ENCODE measurements around the gene DISC1.

The DISC1 gene

DNA sequence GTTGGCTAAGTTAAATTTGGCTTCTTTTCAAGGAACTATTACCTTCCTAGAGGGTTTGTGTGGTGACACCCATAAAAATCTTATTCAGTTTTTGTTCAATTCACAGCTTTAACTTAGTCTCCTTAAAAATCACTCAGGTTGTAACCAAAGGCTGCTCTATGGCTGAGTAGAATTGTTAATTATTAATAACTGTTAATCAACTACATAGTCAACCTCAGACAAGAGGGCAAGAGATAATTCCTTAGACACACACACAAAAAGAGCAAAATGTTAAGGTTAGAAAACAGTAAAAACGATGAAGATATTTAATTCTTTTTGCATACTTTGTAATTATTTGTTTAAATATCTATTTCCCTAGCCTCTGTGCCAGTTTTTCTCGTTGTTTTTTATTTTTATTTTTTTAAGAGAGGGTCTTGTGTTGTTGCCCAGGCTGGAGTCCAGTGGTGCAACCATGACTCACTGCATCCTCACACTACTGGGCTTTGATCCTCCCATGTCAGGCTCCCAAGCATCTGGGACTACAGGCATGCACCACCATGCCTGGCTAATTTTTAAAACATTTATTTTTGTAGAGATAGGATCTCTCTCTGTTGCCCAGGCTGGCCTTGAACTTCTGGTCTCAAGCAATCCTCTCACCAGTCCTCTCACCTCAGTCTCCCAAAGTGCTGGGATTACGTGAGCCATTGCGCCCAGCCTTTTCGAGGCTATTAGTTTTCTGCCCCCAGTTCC is 215.2 kb downstream of the DISC1 start:
- no peaks in the 10 kb centered on the region for H3K36me3 ChIP-seq (ENCODE audit: control insufficient read depth, insufficient read depth, low read length)
- H3K9me3 ChIP-seq (ENCODE audit: control insufficient read depth, insufficient read depth, low read length), result no peaks in the 10 kb centered on the region
- no peaks in the 10 kb centered on the region for H3K27me3 ChIP-seq (ENCODE audit: control insufficient read depth, insufficient read depth, low read length)
- H3K9ac ChIP-seq (ENCODE audit: low read depth, low read length), result no peak overlapping the region
- H3K4me3 ChIP-seq (ENCODE audit: low read depth, low read length), result no peak overlapping the region
- H3K27ac ChIP-seq (ENCODE audit: low read depth, low read length), result no peak overlapping the region
- no peaks in the 10 kb centered on the region for H3K4me1 ChIP-seq (ENCODE audit: control insufficient read depth, insufficient read depth, low read length)

DNA sequence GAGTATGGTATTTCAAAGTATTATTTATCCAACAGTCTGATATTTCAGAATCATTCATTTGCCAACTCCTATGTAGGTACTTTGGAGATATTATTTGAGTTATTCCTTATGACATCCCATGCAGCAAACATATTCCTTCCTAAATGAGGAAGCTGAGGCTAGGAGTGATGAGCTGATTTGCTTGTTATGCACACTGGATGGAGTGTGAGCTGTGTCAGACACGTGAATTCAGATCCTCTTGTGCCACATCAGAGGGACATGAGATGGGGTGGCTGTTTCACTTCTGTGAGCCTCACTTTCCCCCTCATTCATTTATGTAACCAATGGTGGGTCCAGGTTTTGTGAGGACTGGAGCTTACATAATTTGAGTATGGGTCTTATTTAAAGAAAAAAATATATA is 215.9 kb downstream of the DISC1 start:
- Histone ChIP-seq H3K4me3 (ENCODE audit: low read depth, low read length) (no peak overlapping the region), H3K36me3 (ENCODE audit: control insufficient read depth, insufficient read depth, low read length) (no peaks in the 10 kb centered on the region), H3K4me1 (ENCODE audit: control insufficient read depth, insufficient read depth, low read length) (no peaks in the 10 kb centered on the region), H3K9me3 (ENCODE audit: control insufficient read depth, insufficient read depth, low read length) (no peaks in the 10 kb centered on the region), H3K27me3 (ENCODE audit: control insufficient read depth, insufficient read depth, low read length) (no peaks in the 10 kb centered on the region), H3K27ac (ENCODE audit: low read depth, low read length) (no peak overlapping the region), H3K9ac (ENCODE audit: low read depth, low read length) (no peak overlapping the region)

DNA sequence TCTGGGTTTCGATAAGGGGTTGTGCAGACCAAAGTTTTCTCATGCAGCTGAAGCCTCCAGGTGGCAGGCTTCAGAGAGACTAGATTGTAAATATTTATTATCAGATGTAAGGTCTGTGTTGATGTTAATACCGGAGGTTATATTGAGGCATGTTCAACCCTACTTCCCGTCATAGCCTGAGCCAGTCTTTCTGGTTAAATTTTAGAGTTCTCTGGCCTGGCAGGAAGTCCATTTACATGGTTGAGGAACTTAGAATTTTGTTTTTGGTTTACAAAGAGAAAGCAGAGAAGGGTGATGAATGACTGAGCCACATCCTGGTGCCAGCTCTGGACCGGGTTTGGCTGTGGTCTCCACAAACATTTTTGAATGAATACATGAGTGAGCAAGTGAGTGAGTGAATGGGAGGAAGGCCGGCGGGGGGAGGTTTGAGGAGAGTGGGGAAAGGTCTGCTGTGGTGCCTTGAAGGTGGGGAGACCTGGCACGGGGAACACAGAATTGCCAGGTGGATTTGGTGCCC is 218.5 kb downstream of the DISC1 start:
- Histone ChIP-seq H3K36me3 (ENCODE audit: control insufficient read depth, insufficient read depth, low read length) (no peaks in the 10 kb centered on the region), H3K4me3 (ENCODE audit: low read depth, low read length) (no peak overlapping the region), H3K27ac (ENCODE audit: low read depth, low read length) (no peak overlapping the region), H3K4me1 (ENCODE audit: control insufficient read depth, insufficient read depth, low read length) (no peaks in the 10 kb centered on the region), H3K27me3 (ENCODE audit: control insufficient read depth, insufficient read depth, low read length) (no peaks in the 10 kb centered on the region), H3K9me3 (ENCODE audit: control insufficient read depth, insufficient read depth, low read length) (no peaks in the 10 kb centered on the region), H3K9ac (ENCODE audit: low read depth, low read length) (no peak overlapping the region)

DNA sequence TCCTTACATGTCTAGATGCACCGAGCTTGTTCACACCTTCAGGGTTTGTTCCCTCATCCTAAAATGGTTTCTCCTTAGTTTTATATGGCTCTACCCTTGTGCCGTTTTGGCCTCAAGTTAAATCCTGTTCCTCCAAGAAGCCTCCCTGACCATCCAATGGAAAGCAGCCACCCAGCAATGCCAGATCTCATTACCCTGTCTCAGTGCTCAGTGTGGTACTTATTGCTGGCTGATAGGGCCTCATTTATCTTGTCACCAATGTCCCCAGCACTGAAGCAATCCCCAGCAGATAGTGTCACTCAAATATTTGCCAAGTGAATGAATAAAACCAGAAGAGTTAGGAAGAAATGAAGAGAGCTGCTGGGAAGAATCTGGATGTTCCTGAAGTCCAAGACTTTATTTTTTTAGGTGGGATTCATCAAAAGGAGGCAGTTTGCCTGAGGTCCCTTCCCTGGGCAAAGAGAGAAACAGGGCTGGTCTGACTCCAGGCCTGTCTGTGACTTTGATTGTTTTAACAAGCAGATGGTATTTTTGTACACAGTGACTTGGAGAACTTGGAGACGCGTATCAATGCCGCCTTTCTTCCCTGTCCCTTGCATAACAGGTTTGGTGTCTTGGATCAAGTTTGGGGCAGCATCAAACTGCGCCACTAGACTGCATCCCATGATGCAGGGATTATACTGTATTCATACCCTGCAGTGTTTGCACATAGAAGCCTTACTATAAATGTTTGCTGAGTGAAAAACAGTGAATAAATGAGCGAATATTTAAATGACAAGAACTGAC is 221.2 kb downstream of the DISC1 start:
- no peak overlapping the region for H3K27ac ChIP-seq (ENCODE audit: low read depth, low read length)
- H3K4me1 ChIP-seq (ENCODE audit: control insufficient read depth, insufficient read depth, low read length), result no peaks in the 10 kb centered on the region
- H3K9ac ChIP-seq (ENCODE audit: low read depth, low read length), result no peak overlapping the region
- H3K36me3 ChIP-seq (ENCODE audit: control insufficient read depth, insufficient read depth, low read length), result no peaks in the 10 kb centered on the region
- H3K9me3 ChIP-seq (ENCODE audit: control insufficient read depth, insufficient read depth, low read length), result no peaks in the 10 kb centered on the region
- no peak overlapping the region for H3K4me3 ChIP-seq (ENCODE audit: low read depth, low read length)
- H3K27me3 ChIP-seq (ENCODE audit: control insufficient read depth, insufficient read depth, low read length), result no peaks in the 10 kb centered on the region

DNA sequence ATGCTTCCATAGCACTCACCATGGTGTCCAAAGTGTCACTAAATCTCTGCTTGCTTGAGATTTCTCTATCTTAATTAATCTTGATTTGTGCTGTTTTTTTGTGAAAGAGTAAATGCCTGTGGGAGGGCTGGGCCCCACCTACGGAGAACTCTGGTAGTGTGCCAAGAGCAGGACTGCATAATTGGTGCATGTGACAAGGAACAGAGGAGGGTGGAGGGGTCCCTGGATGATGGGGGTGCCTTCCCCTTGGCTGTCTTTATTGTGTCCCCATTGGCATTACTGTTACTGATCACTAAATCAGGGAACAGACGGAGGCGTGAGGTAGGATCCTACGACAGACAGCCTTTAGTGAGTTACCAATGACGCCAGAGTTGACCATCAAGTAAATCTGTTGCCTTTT is 223.4 kb downstream of the DISC1 start:
- no peaks in the 10 kb centered on the region for H3K36me3 ChIP-seq (ENCODE audit: control insufficient read depth, insufficient read depth, low read length)
- no peaks in the 10 kb centered on the region for H3K27me3 ChIP-seq (ENCODE audit: control insufficient read depth, insufficient read depth, low read length)
- H3K27ac ChIP-seq (ENCODE audit: low read depth, low read length), result no peak overlapping the region
- no peaks in the 10 kb centered on the region for H3K4me1 ChIP-seq (ENCODE audit: control insufficient read depth, insufficient read depth, low read length)
- H3K4me3 ChIP-seq (ENCODE audit: low read depth, low read length), result no peak overlapping the region
- H3K9ac ChIP-seq (ENCODE audit: low read depth, low read length), result no peak overlapping the region
- H3K9me3 ChIP-seq (ENCODE audit: control insufficient read depth, insufficient read depth, low read length), result no peaks in the 10 kb centered on the region

DNA sequence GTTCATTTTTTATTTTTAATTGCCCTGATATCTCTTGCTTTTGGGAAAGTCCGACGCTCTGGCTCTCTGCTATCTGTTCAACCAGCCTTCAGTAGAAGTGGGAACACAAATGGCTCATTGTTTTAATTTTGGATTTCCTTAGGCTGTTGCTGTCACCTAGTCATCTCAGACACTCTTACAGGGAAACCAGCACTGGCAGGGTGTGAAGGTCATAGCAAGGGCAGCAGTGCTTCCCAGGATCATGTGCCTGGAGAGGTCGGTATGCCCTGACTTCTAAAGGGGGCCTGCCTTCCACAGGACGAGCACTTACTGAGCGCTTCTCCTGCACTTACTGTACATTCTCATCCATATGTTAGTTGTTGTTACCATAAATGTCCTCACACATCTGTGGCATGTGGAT is 224.2 kb downstream of the DISC1 start:
- no peak overlapping the region for H3K4me3 ChIP-seq (ENCODE audit: low read depth, low read length)
- no peaks in the 10 kb centered on the region for H3K27me3 ChIP-seq (ENCODE audit: control insufficient read depth, insufficient read depth, low read length)

DNA sequence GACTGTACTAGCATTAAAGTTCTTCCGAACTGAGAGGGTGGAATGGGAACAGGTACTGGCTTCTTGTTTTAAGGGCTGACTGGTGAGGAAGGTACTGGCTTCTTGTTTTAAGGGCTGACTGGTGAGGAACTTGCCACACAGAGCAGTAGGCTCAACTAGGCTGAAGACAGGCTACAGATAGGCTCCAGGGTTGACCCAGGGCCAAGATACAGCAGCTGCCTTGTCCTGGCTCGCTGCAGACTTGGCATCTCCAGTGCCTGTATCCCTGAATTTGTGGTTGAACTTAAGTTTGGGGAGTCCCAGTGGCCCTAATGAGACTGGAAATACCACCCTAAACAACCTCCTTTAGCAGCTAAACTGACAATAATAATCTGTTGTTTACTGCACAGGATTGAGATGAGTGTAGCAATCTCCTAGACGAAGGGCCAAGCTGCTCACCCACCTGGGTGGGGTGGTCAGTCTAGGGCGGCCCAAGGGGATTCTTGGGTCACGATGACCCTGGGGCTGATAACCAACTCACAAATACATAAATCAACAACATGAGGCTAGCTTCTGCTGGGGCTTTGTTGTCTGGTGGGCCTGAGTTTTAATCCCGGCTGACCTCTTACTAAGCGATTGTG is 227.1 kb downstream of the DISC1 start:
- Histone ChIP-seq H3K4me3 (ENCODE audit: low read depth, low read length) (no peak overlapping the region), H3K27ac (ENCODE audit: low read depth, low read length) (no peak overlapping the region), H3K27me3 (ENCODE audit: control insufficient read depth, insufficient read depth, low read length) (no peaks in the 10 kb centered on the region), H3K9me3 (ENCODE audit: control insufficient read depth, insufficient read depth, low read length) (no peaks in the 10 kb centered on the region), H3K9ac (ENCODE audit: low read depth, low read length) (no peak overlapping the region), H3K4me1 (ENCODE audit: control insufficient read depth, insufficient read depth, low read length) (peaks cover 11% of the 10 kb centered on the region), H3K36me3 (ENCODE audit: control insufficient read depth, insufficient read depth, low read length) (no peaks in the 10 kb centered on the region)

More for the DNA sequence above, 224.2 kb downstream of the DISC1 start:
- Histone ChIP-seq H3K36me3 (ENCODE audit: control insufficient read depth, insufficient read depth, low read length) (no peaks in the 10 kb centered on the region), H3K9ac (ENCODE audit: low read depth, low read length) (no peak overlapping the region), H3K9me3 (ENCODE audit: control insufficient read depth, insufficient read depth, low read length) (no peaks in the 10 kb centered on the region), H3K27ac (ENCODE audit: low read depth, low read length) (no peak overlapping the region), H3K4me1 (ENCODE audit: control insufficient read depth, insufficient read depth, low read length) (0 out of 2 replicates have a peak, but pooled peaks cover under 1% of the 10 kb centered on the region)

DNA sequence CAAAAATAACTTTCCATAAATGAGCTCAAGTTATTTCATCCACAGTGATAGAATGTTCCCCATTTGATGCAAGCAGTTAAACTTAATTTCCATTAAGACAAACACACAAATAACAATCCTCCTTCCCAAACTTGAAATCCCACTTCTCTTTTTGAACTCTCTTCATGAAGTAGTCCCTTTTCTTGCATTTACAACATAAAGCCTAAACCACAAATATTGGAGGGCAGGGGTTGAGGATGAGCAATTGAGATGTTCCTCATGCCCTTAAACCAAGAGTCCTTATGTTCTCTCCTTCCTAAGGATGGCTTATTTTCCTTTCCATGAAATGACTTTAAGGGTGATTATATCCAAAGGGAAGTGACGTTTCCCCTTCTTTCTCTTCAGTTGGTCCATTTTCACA is 228.8 kb downstream of the DISC1 start:
- Histone ChIP-seq H3K4me1 (ENCODE audit: control insufficient read depth, insufficient read depth, low read length) (peaks cover 11% of the 10 kb centered on the region), H3K9me3 (ENCODE audit: control insufficient read depth, insufficient read depth, low read length) (no peaks in the 10 kb centered on the region), H3K36me3 (ENCODE audit: control insufficient read depth, insufficient read depth, low read length) (no peaks in the 10 kb centered on the region), H3K27ac (ENCODE audit: low read depth, low read length) (no peak overlapping the region), H3K4me3 (ENCODE audit: low read depth, low read length) (no peak overlapping the region), H3K9ac (ENCODE audit: low read depth, low read length) (no peak overlapping the region), H3K27me3 (ENCODE audit: control insufficient read depth, insufficient read depth, low read length) (no peaks in the 10 kb centered on the region)

DNA sequence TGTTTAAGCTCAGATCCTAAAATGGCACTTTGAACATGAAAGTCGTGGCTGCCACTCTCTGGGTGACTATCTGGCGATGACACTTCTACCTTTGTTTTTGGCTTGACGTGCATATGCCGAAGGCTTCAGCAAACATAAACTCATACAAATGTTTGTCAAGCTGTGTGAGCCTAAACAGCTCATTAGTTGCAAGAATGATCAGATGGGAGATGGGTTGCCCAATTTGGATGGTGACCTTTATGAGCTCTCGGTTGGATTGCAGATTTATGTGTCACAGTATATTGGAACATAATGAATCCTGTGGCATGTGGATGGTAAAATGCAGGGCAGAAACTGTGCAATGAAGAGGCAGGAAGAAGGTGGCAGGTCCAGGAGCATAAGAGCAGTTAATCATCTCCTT is 229.3 kb downstream of the DISC1 start:
- H3K4me3 ChIP-seq (ENCODE audit: low read depth, low read length), result no peak overlapping the region

DNA sequence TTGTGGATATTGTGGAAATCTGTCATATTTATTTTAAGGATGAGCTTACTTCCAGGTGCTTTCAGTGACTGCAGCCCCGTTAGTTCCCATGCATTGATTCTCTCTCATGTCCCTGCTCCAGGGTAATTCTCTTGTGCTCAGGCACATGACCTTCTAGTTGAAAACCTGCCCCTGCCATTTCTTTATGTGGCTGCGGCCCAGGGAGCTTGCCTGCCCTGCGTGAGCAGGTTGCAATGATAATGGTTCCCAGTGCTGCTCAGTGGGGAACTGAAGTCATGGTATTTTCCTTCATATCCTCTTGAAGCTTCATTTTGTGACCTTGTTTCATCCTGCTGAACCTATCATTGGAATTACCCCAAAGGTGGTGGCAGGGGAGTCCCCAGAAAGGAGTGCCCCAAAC is 229.8 kb downstream of the DISC1 start:
- Histone ChIP-seq H3K36me3 (ENCODE audit: control insufficient read depth, insufficient read depth, low read length) (no peaks in the 10 kb centered on the region), H3K9me3 (ENCODE audit: control insufficient read depth, insufficient read depth, low read length) (no peaks in the 10 kb centered on the region), H3K27me3 (ENCODE audit: control insufficient read depth, insufficient read depth, low read length) (no peaks in the 10 kb centered on the region), H3K27ac (ENCODE audit: low read depth, low read length) (peak overlapping the region; percentile 71), H3K4me3 (ENCODE audit: low read depth, low read length) (no peak overlapping the region), H3K4me1 (ENCODE audit: control insufficient read depth, insufficient read depth, low read length) (peaks cover 11% of the 10 kb centered on the region), H3K9ac (ENCODE audit: low read depth, low read length) (no peak overlapping the region)

More for the DNA sequence above, 229.3 kb downstream of the DISC1 start:
- no peaks in the 10 kb centered on the region for H3K9me3 ChIP-seq (ENCODE audit: control insufficient read depth, insufficient read depth, low read length)
- peak overlapping the region; percentile 71 for H3K27ac ChIP-seq (ENCODE audit: low read depth, low read length)
- H3K36me3 ChIP-seq (ENCODE audit: control insufficient read depth, insufficient read depth, low read length), result no peaks in the 10 kb centered on the region
- H3K27me3 ChIP-seq (ENCODE audit: control insufficient read depth, insufficient read depth, low read length), result no peaks in the 10 kb centered on the region
- no peak overlapping the region for H3K9ac ChIP-seq (ENCODE audit: low read depth, low read length)
- peaks cover 11% of the 10 kb centered on the region for H3K4me1 ChIP-seq (ENCODE audit: control insufficient read depth, insufficient read depth, low read length)

DNA sequence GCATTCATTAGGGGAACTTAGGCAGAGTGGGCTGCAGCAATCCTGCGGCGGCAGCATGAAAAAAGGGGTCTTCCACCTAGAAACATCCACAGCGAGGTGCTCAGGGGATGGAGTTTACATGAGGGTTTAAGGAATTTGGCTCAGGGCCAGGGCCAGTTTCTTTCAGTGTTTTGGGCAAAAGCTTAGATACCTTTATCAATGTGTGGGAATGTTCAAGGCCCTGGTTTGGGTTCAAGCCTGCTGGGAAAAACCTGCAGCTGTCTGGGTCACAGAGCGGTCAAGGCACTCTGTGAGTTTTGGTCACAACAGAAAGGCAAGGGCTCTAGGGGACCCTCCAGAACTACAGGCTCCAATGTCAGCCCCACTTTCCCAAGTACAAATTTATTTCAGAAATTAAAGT is 230.3 kb downstream of the DISC1 start:
- no peaks in the 10 kb centered on the region for H3K9me3 ChIP-seq (ENCODE audit: control insufficient read depth, insufficient read depth, low read length)
- H3K4me3 ChIP-seq (ENCODE audit: low read depth, low read length), result no peak overlapping the region
- no peak overlapping the region for H3K9ac ChIP-seq (ENCODE audit: low read depth, low read length)
- H3K27ac ChIP-seq (ENCODE audit: low read depth, low read length), result peak overlapping the region; percentile 71
- H3K36me3 ChIP-seq (ENCODE audit: control insufficient read depth, insufficient read depth, low read length), result no peaks in the 10 kb centered on the region
- H3K4me1 ChIP-seq (ENCODE audit: control insufficient read depth, insufficient read depth, low read length), result peaks cover 11% of the 10 kb centered on the region
- H3K27me3 ChIP-seq (ENCODE audit: control insufficient read depth, insufficient read depth, low read length), result no peaks in the 10 kb centered on the region
